Ishikawa (cell line): Measurements from ENCODE around the gene CPSF6.

Experiments used
- CEBPB ChIP-seq: IDR thresholded peaks from 2 replicates; pipeline ENCODE4 v1.6.1; 2012
- CREB1 ChIP-seq: IDR thresholded peaks from 2 replicates; pipeline ENCODE4 v1.6.1; 2012; ENCODE audit warnings: low read depth
- EGR1 ChIP-seq: IDR thresholded peaks from 2 replicates; pipeline ENCODE4 v1.6.1; 2012
- EP300 ChIP-seq: IDR thresholded peaks from 2 replicates; pipeline ENCODE4 v1.6.1; 2012; ENCODE audit warnings: borderline replicate concordance
- FOXM1 ChIP-seq: IDR thresholded peaks from 2 replicates; pipeline ENCODE4 v1.6.1; 2012; ENCODE audit warnings: low read depth, borderline replicate concordance
- MAX ChIP-seq: IDR thresholded peaks from 2 replicates; pipeline ENCODE4 v1.6.1; 2012
- NFIC ChIP-seq: IDR thresholded peaks from 2 replicates; pipeline ENCODE4 v1.6.1; 2012
- RAD21 ChIP-seq: IDR thresholded peaks from 2 replicates; pipeline ENCODE4 v1.6.1; 2012; ENCODE audit warnings: low read depth
- REST ChIP-seq: IDR thresholded peaks from 2 replicates; pipeline ENCODE4 v1.6.1; 2012; ENCODE audit warnings: low read depth, mild to moderate bottlenecking
- TAF1 ChIP-seq: IDR thresholded peaks from 2 replicates; pipeline ENCODE4 v1.6.1; 2012; ENCODE audit warnings: low read depth, mild to moderate bottlenecking
- TCF12 ChIP-seq: IDR thresholded peaks from 2 replicates; pipeline ENCODE4 v1.6.1; 2012; ENCODE audit warnings: low read depth
- USF1 ChIP-seq: IDR thresholded peaks from 2 replicates; pipeline ENCODE4 v1.6.1; 2012
- YY1 ChIP-seq: IDR thresholded peaks from 2 replicates; pipeline ENCODE4 v1.6.1; 2012; ENCODE audit warnings: low read depth
- ZBTB7A ChIP-seq: IDR thresholded peaks from 2 replicates; pipeline ENCODE4 v1.6.1; 2012; ENCODE audit warnings: low read depth

- TF ChIP-seq EP300 (no peak), TCF12 (no peak), FOXM1 (no peak), TAF1 (no peak), CREB1 (no peak), ZBTB7A (no peak), MAX (no peak), NFIC (no peak), YY1 (no peak), EGR1 (no peak), CEBPB (no peak), REST (no peak), RAD21 (peak; percentile 55), USF1 (no peak)
These were observed 42.8 kb upstream of the CPSF6 start for GRCh38 chr12:69196302-69197288.
